Activated B cell treated with CpG ODN at 0.5 μM for 24 hours (primary cell): ENCODE measurements around the gene RBM45. TPM values are rescaled to one million over a fixed set of nuclear protein-coding genes. Genes with fewer than 3 reads are reported as not detected.

Experiments
- ATAC-seq: fragments of 200-7000 bp; cut with Tn5 transposase; one replicate; pipeline ENCODE4 v1.10.0; 2021; ENCODE audit warnings: low read depth, mild to moderate bottlenecking, moderate library complexity
- CTCF ChIA-PET: fragments of 350-600 bp; sonication (Branson Sonifier 250); formaldehyde crosslinking; loops from one replicate; lab custom pipeline; 2021; ENCODE audit warnings: antibody characterized with exemption; lab: Charles Lee
- POLR2A ChIA-PET: fragments of 350-600 bp; sonication (Branson Sonifier 250); formaldehyde crosslinking; loops from one replicate; lab custom pipeline; 2021; ENCODE audit warnings: antibody characterized with exemption; lab: Charles Lee
- DNase-seq: peaks from one replicate; pipeline ENCODE4 v3.0.0; 2022
- H3K27ac Mint-ChIP-seq: one replicate; pipeline ENCODE4 v1.8.0; 2020; ENCODE audit warnings: mixed read lengths
- H3K27me3 Mint-ChIP-seq: one replicate; pipeline ENCODE4 v1.8.0; 2021; ENCODE audit warnings: mixed read lengths
- H3K36me3 Mint-ChIP-seq: one replicate; pipeline ENCODE4 v1.8.0; 2021; ENCODE audit warnings: low read depth, mixed read lengths
- H3K4me1 Mint-ChIP-seq: one replicate; pipeline ENCODE4 v1.8.0; 2021; ENCODE audit warnings: mixed read lengths
- H3K4me3 Mint-ChIP-seq: one replicate; pipeline ENCODE4 v1.8.0; 2020; ENCODE audit warnings: mild to moderate bottlenecking, mixed read lengths
- H3K9me3 Mint-ChIP-seq: one replicate; pipeline ENCODE4 v1.8.0; 2020; ENCODE audit warnings: mixed read lengths
- intact Hi-C: fragments of 100-400 bp; cut with micrococcal nuclease; formaldehyde crosslinking; loops from one replicate; pipeline ENCODE4 v1.15.1; 2024
- total RNA-seq: library from RNA; stranded (reverse); gene quantifications from 2 replicates; pipeline ENCODE4 v1.2.3, GENCODE V29; 2022
- TF ChIP-seq, protein P1 (sequence below): fragments of 200-600 bp; IDR thresholded peaks from one replicate; pipeline ENCODE4 v1.8.0; 2022; ENCODE audit warnings: antibody characterized with exemption, mild to moderate bottlenecking

The RBM45 gene
- total RNA-seq, 1 donor from 2014 or later = 17.9 TPM

- no peak for ATAC-seq
- ChIA-PET POLR2A (no interaction called here), CTCF (interaction anchor here (1.1 kb wide), 1 partner anchor 13 kb away, joined by 6 read pairs; the partner anchor contains the start of gene RBM45)
- TF ChIP-seq, protein P1, sequence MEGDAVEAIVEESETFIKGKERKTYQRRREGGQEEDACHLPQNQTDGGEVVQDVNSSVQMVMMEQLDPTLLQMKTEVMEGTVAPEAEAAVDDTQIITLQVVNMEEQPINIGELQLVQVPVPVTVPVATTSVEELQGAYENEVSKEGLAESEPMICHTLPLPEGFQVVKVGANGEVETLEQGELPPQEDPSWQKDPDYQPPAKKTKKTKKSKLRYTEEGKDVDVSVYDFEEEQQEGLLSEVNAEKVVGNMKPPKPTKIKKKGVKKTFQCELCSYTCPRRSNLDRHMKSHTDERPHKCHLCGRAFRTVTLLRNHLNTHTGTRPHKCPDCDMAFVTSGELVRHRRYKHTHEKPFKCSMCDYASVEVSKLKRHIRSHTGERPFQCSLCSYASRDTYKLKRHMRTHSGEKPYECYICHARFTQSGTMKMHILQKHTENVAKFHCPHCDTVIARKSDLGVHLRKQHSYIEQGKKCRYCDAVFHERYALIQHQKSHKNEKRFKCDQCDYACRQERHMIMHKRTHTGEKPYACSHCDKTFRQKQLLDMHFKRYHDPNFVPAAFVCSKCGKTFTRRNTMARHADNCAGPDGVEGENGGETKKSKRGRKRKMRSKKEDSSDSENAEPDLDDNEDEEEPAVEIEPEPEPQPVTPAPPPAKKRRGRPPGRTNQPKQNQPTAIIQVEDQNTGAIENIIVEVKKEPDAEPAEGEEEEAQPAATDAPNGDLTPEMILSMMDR = no peak
- Mint-ChIP-seq H3K4me1 (no peaks in the 10 kb centered on the region), H3K4me3 (no peak overlapping the region), H3K27ac (no peak overlapping the region), H3K36me3 (peaks cover 78% of the 10 kb centered on the region), H3K27me3 (no peaks in the 10 kb centered on the region), H3K9me3 (no peaks in the 10 kb centered on the region)
- DNase-seq = no peak
- intact Hi-C loops = no loop called here
Observed at GRCh38 chr2:178125125-178125524, 12.9 kb downstream of the RBM45 start.

GRCh38 chr2:178125862-178126261 is 13.6 kb downstream of the RBM45 start:
- TF ChIP-seq, protein P1 = no peak
- Mint-ChIP-seq H3K4me3 (no peak overlapping the region), H3K27me3 (no peaks in the 10 kb centered on the region), H3K36me3 (peaks cover 79% of the 10 kb centered on the region), H3K27ac (no peak overlapping the region), H3K9me3 (no peaks in the 10 kb centered on the region), H3K4me1 (no peaks in the 10 kb centered on the region)
- ChIA-PET POLR2A (no interaction called here), CTCF (interaction anchor here (1.1 kb wide), 1 partner anchor 14 kb away, joined by 6 read pairs; the partner anchor contains the start of gene RBM45)
- intact Hi-C loops = no loop called here
- DNase-seq = no peak
- ATAC-seq = no peak

DNA sequence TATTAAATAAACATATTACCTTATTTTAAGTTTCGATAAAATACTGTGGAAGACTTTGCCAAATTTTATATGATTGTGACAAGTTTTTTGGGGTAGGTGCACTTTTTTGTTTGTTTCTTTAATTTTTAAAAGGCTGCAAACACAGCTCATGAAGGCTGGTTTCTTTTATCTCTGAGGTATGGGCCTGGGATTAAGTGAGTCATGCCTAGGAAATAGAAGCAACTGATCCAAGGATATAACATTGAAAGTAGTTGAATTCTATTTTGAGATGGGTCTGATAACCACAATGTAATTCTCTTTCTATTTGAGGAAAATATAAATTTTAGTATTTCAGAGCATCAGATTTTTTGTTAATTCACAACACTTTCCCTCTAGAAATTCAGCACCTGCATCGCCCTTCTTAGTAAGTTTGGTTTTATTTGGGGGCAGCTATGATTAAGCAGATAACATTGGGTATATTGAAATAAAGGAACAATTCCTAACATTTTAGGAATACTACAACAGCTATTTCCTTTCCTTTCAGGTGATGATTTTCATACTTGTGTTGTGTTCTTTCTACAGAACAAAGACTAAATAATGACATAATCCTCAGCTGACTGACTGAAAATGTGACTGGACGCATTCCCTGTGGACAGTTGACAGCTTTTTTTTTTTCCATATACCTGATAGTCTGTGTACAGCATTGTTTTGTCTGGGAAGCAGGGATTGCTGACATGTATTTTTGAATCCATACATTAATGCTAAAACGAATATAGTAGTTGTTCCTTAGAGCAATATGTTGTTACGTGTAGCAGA is 16.8 kb downstream of the RBM45 start:
- Mint-ChIP-seq H3K36me3 (peaks cover 65% of the 10 kb centered on the region), H3K9me3 (no peaks in the 10 kb centered on the region), H3K4me1 (no peaks in the 10 kb centered on the region), H3K27me3 (no peaks in the 10 kb centered on the region), H3K27ac (no peak overlapping the region), H3K4me3 (no peak overlapping the region)
- intact Hi-C loops = no loop called here
- TF ChIP-seq, protein P1 = no peak
- DNase-seq = no peak
- ATAC-seq = no peak
- CTCF ChIA-PET = no interaction called here
- POLR2A ChIA-PET = no interaction called here

GRCh38 chr2:178136321-178137025 is 24.2 kb downstream of the RBM45 start:
- no peak for DNase-seq
- TF ChIP-seq, protein P1 = no peak
- Mint-ChIP-seq H3K4me1 (no peaks in the 10 kb centered on the region), H3K27me3 (no peaks in the 10 kb centered on the region), H3K27ac (no peak overlapping the region), H3K9me3 (no peaks in the 10 kb centered on the region), H3K4me3 (no peak overlapping the region), H3K36me3 (peaks cover 22% of the 10 kb centered on the region)
- ATAC-seq = no peak
- ChIA-PET CTCF (no interaction called here), POLR2A (no interaction called here)
- intact Hi-C loops = no loop called here
